GM12875 (cell line): ENCODE measurements around the gene STK24.

ENCODE experiments used
- H3K4me3 ChIP-seq: one replicate; pipeline ENCODE4 v1.5.1; 2011; ENCODE audit warnings: low read depth, low read length, control low read depth
- TF ChIP-seq, protein P1 (sequence below): IDR thresholded peaks from 2 replicates; pipeline ENCODE4 v1.5.1; 2011; ENCODE audit warnings: low read depth, mild to moderate bottlenecking, control low read depth, inconsistent platforms, low read length, moderate library complexity, borderline replicate concordance; ENCODE audit not compliant: insufficient read depth

The STK24 gene

DNA sequence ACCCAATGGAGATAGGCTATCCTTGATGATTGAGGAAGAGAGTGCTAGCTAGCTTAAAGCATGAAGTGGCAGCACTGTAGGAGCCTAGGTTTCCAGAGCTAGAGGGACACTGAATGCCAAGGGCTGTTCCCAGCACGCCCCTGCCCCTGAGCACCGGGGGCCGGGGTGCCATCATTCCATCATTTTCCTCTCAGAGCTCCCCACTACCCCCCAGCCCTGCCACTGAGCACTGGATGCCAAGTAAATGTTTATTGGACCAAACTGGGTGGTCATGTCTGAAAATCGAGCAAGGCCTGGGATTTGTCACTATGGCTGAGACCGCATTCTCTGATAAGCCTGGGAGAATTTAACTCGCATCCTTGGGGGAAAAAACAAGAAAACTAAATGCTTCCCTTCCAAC is 142.8 kb downstream of the STK24 start:
- TF ChIP-seq, protein P1, sequence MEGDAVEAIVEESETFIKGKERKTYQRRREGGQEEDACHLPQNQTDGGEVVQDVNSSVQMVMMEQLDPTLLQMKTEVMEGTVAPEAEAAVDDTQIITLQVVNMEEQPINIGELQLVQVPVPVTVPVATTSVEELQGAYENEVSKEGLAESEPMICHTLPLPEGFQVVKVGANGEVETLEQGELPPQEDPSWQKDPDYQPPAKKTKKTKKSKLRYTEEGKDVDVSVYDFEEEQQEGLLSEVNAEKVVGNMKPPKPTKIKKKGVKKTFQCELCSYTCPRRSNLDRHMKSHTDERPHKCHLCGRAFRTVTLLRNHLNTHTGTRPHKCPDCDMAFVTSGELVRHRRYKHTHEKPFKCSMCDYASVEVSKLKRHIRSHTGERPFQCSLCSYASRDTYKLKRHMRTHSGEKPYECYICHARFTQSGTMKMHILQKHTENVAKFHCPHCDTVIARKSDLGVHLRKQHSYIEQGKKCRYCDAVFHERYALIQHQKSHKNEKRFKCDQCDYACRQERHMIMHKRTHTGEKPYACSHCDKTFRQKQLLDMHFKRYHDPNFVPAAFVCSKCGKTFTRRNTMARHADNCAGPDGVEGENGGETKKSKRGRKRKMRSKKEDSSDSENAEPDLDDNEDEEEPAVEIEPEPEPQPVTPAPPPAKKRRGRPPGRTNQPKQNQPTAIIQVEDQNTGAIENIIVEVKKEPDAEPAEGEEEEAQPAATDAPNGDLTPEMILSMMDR: no peak
- no peak overlapping the region for H3K4me3 ChIP-seq

DNA sequence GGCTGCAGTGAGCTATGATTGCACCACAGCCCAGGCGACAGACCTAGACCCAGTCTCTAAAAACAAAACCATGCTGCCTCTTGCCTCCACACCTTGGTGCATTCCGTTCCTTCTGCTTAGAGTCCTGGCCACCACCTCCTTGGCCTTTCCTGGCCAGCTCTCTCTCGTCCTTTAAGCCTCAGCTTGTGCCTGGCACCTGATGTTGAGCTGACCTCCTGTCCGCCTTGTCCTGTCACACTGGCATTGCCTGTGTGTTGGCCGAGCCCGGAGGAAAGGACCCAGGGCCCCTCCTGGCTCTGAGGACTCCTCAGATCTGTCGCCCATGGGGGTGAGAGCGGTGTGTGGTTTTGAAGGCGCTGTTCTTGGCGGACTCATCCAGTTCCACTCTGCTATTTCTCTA is 143.3 kb downstream of the STK24 start:
- no peak overlapping the region for H3K4me3 ChIP-seq
- TF ChIP-seq, protein P1: no peak

DNA sequence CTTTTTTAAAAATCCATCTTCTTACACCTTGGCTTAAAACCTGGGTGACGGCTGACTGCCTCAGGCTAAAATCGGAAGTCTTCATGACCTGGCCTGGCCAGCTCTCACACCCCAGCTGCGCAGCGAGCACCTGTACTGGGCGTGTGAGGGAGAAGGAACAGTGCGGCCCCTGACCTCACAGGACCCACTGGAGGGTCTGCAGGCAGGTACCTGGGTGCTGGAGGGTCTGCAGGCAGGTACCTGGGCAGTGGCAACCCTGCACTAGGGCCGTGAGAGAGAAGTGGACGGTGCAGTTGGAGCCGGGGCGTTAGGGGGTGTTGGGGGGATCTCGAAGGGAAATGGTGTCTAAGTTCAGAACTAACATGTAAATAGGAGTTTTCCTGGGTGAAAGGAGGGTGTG is 144.3 kb downstream of the STK24 start:
- no peak overlapping the region for H3K4me3 ChIP-seq
- TF ChIP-seq, protein P1: no peak

DNA sequence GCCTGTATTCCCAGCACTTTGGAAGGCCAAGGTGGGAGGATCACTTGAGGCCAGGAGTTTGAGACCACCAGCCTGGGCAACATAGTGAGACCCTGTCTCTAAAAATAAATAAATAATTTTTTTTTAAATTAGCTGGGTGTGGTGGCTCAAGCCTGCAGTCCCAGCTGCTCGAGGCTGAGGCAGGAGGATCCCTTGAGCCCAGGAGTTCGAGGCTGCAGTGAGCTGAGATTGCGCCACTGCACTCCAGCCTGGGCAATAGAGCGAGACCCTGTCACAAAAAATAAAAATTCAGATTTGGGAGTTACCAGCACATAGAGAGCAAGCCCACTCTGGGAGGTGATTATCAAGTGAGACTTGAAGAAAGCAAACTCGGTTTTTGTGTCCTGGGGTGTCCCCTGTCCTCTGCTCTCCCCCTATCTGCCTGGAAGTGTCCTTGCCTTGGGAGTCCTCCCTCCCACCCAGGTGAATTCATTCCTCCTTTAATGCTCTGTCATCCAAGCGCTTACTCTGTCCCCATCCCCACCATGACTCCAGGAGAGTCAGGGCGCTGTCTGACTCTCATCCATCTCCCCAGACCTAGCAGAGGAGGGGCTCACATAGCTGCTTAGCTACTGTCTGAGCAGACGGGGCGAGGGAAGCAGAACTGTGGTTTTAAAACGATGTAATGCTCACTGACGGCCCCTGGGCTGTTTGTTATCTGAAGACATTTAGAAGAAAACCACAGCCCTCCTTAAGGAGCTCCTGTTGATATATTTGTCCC is 146.8 kb downstream of the STK24 start:
- no peak overlapping the region for H3K4me3 ChIP-seq
- TF ChIP-seq, protein P1: no peak

DNA sequence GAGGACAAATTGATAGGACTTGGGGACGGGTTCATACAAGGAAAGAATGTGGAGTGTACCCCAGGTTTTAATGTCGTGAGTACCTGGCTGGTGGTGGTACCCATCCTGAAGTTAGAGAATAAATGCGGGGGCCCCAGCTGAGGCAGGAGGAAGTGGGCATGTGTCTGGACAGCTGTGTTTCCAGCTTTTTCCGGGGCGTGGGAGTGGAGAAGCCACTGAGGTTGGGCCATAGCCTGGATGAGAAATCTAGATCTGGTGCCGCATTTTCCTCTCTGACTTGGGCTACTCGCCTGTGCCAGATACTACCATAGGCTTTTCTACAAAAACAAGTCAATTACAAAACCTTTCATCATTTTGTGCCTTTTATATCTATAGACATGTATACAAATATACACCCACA is 147.4 kb downstream of the STK24 start:
- TF ChIP-seq, protein P1: no peak
- H3K4me3 ChIP-seq: no peak overlapping the region

DNA sequence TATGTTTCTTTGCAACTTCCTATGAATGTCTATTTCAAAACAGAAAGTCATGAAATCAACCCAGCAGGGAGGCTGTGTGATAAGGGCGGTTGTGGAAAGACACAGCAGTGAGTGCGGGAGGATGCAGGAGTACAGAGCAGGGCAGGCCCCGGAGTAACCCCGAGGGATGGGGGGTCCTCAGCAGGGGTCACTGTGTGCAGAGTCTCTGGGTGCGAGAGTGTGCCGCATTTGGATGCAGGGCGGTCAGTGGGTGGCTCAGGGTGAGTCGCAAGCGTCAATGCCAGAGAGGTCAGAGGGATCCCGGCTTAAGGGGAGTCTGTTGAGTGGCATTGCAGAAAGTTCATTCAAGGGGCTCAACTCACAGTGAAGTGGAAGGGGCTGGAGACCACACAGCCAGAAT is 147.8 kb downstream of the STK24 start:
- no peak overlapping the region for H3K4me3 ChIP-seq
- TF ChIP-seq, protein P1: no peak

DNA sequence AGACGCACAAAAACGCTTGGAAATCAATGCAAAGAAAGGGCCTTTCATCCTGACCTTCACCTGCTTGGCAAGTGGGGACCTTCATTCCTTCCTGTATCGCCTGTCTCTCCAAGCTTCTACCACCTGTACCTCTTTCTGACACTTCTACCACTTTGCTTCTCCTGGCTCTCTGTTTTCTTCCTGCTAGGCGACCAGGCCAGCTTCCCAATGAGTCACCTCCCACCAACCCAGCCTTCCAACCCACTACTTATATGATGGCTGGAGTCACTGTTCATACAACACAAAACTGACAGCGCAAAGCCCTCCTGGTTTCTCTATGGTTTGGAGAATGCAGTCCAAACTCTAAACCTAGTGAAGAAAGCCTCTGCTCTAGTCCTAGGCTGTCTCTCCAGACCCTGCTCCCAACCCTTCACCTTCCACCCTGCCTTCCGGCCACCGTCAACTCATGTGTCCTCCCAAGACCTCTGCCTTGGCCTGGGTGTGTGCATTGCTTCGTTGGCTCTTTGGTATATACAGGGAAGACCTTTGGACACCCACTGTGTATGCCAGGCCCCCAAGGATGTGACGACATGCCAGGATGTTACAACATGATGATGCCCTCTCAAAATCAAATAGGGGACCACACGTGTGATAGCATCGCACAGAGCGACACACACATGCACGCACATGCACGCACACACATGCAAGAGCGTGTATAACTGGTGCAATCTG is 148.5 kb downstream of the STK24 start:
- TF ChIP-seq, protein P1: no peak
- no peak overlapping the region for H3K4me3 ChIP-seq
